ENCODE data around the gene CHI3L2.

DNA sequence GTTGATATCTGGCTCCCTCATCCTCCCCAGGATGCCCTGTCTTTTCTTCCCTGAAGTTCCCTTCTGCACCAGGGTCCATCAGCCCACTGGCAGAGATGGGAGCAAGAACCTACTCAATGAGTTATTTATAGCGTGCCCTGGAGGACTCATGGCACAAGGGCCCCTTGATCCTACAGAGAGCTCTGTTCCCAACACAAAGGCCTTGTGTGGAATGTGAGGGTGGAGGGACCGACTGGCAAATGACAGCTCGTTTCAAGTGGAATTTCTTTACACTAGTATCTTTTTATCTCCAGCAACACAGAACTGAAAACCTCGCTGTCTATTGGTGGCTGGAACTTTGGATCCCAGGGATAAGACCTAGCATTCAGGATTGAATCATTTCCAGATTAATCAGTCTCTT is 22.4 kb downstream of the CHI3L2 start:
- TF ChIP-seq, protein P1, sequence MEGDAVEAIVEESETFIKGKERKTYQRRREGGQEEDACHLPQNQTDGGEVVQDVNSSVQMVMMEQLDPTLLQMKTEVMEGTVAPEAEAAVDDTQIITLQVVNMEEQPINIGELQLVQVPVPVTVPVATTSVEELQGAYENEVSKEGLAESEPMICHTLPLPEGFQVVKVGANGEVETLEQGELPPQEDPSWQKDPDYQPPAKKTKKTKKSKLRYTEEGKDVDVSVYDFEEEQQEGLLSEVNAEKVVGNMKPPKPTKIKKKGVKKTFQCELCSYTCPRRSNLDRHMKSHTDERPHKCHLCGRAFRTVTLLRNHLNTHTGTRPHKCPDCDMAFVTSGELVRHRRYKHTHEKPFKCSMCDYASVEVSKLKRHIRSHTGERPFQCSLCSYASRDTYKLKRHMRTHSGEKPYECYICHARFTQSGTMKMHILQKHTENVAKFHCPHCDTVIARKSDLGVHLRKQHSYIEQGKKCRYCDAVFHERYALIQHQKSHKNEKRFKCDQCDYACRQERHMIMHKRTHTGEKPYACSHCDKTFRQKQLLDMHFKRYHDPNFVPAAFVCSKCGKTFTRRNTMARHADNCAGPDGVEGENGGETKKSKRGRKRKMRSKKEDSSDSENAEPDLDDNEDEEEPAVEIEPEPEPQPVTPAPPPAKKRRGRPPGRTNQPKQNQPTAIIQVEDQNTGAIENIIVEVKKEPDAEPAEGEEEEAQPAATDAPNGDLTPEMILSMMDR (IDR thresholded peaks at IDR 0.05; ENCODE audit: low read length) = no peak
- no peak for TF ChIP-seq EZH2 (optimal IDR thresholded peaks at IDR 0.05; ENCODE audit: low read depth, low read length)
